GM23338 (cell line): ENCODE measurements around the gene MTA1. TPM values are rescaled to one million over a fixed set of nuclear protein-coding genes. Genes with fewer than 3 reads are reported as not detected.

ENCODE experiments used
- ATAC-seq: fragments of 200-7000 bp; cut with Tn5 transposase; 3 replicates; pipeline ENCODE4 v1.9.1; 2020
- DNase-seq: peaks from one replicate; pipeline ENCODE4 v3.0.0-alpha.2; 2015; ENCODE audit warnings: low spot score
- H2AFZ ChIP-seq: fragments of 200-600 bp; sonication (generic); 2 replicates; pipeline ENCODE4 v1.8.0; 2016; ENCODE audit warnings: antibody characterized with exemption, mild to moderate bottlenecking, moderate library complexity
- H3F3A ChIP-seq: fragments of 200-600 bp; sonication (generic); replicated peaks from 2 replicates; pipeline ENCODE4 v1.8.0; 2017; ENCODE audit warnings: antibody characterized with exemption, mixed run types, low read depth
- H3K27ac ChIP-seq: fragments of 200-600 bp; sonication (generic); 2 replicates; pipeline ENCODE4 v1.6.1; 2016; ENCODE audit warnings: low read depth
- H3K27me3 ChIP-seq: fragments of 200-600 bp; sonication (generic); 2 replicates; pipeline ENCODE4 v1.8.0; 2016; ENCODE audit warnings: mild to moderate bottlenecking, mixed run types, moderate library complexity; ENCODE audit not compliant: insufficient read depth
- H3K36me3 ChIP-seq: fragments of 200-600 bp; sonication (generic); 2 replicates; pipeline ENCODE4 v1.8.0; 2016; ENCODE audit warnings: mild to moderate bottlenecking; ENCODE audit not compliant: insufficient read depth
- H3K4me1 ChIP-seq: fragments of 200-600 bp; sonication (generic); 2 replicates; pipeline ENCODE4 v1.8.0; 2016; ENCODE audit warnings: mild to moderate bottlenecking, moderate library complexity; ENCODE audit not compliant: insufficient read depth
- H3K4me2 ChIP-seq: fragments of 200-600 bp; sonication (generic); 2 replicates; pipeline ENCODE4 v1.7.1; 2017; ENCODE audit warnings: mixed run types
- H3K4me3 ChIP-seq: fragments of 200-600 bp; sonication (generic); 2 replicates; pipeline ENCODE4 v1.6.1; 2016; ENCODE audit warnings: mixed run types
- H3K79me2 ChIP-seq: fragments of 200-600 bp; sonication (generic); replicated peaks from 2 replicates; pipeline ENCODE4 v1.8.0; 2017; ENCODE audit warnings: mild to moderate bottlenecking; ENCODE audit not compliant: insufficient read depth
- H3K9me2 ChIP-seq: fragments of 200-600 bp; sonication (generic); 2 replicates; pipeline ENCODE4 v1.8.0; 2017; ENCODE audit not compliant: insufficient read depth
- H4K20me1 ChIP-seq: fragments of 200-600 bp; sonication (generic); replicated peaks from 2 replicates; pipeline ENCODE4 v1.8.0; 2017; ENCODE audit warnings: mild to moderate bottlenecking; ENCODE audit not compliant: insufficient read depth
- H3K27ac Mint-ChIP-seq: 2 replicates; pipeline ENCODE4 v1.8.0; 2020; ENCODE audit warnings: inconsistent platforms, mild to moderate bottlenecking, moderate library complexity, mixed read lengths
- H3K27me3 Mint-ChIP-seq: 3 replicates; pipeline ENCODE4 v1.8.0; 2022; ENCODE audit warnings: low read depth, mild to moderate bottlenecking, moderate library complexity, mixed read lengths, inconsistent platforms; ENCODE audit not compliant: insufficient read depth, poor library complexity
- H3K36me3 Mint-ChIP-seq: 3 replicates; pipeline ENCODE4 v1.8.0; 2021; ENCODE audit warnings: low read depth, mild to moderate bottlenecking, inconsistent platforms, moderate library complexity, mixed read lengths
- H3K4me1 Mint-ChIP-seq: 3 replicates; pipeline ENCODE4 v1.8.0; 2020; ENCODE audit warnings: mild to moderate bottlenecking, inconsistent platforms, mixed read lengths
- H3K4me3 Mint-ChIP-seq: 3 replicates; pipeline ENCODE4 v1.8.0; 2021; ENCODE audit warnings: moderate library complexity, mild to moderate bottlenecking, inconsistent platforms, mixed read lengths
- H3K9me3 Mint-ChIP-seq: 3 replicates; pipeline ENCODE4 v1.8.0; 2020; ENCODE audit warnings: moderate library complexity, mild to moderate bottlenecking, inconsistent platforms, mixed read lengths
- CREB1 ChIP-seq: fragments of 250-450 bp; sonication (Bioruptor Pico); IDR thresholded peaks from 2 replicates; pipeline ENCODE4 v1.5.0; 2020; ENCODE audit warnings: low read depth, mild to moderate bottlenecking, moderate library complexity
- ETS1 ChIP-seq: IDR thresholded peaks from 2 replicates; pipeline ENCODE4 v1.6.1; 2016; ENCODE audit warnings: antibody characterized with exemption
- EZH2 ChIP-seq: fragments of 200-600 bp; sonication (generic); IDR thresholded peaks from one replicate; pipeline ENCODE4 v1.8.0; 2017; ENCODE audit warnings: antibody characterized with exemption, mild to moderate bottlenecking, low read depth; ENCODE audit not compliant: unreplicated experiment
- JUNB ChIP-seq: IDR thresholded peaks from one replicate; pipeline ENCODE4 v1.6.1; 2016; ENCODE audit warnings: antibody characterized with exemption; ENCODE audit not compliant: unreplicated experiment
- REST ChIP-seq: IDR thresholded peaks from one replicate; pipeline ENCODE4 v1.6.1; 2018; ENCODE audit warnings: antibody characterized with exemption; ENCODE audit not compliant: unreplicated experiment
- STAT1 ChIP-seq: IDR thresholded peaks from one replicate; pipeline ENCODE4 v1.6.1; 2016; ENCODE audit warnings: antibody characterized with exemption; ENCODE audit not compliant: unreplicated experiment
- ZNF114 ChIP-seq: fragments of 250-450 bp; sonication (Bioruptor Pico); IDR thresholded peaks from 2 replicates; pipeline ENCODE4 v1.5.0; 2020; ENCODE audit warnings: mild to moderate bottlenecking, moderate library complexity
- ZNF462 ChIP-seq: fragments of 250-450 bp; sonication (Bioruptor Pico); IDR thresholded peaks from 2 replicates; pipeline ENCODE4 v1.5.0; 2020; ENCODE audit warnings: mild to moderate bottlenecking, moderate library complexity
- polyA plus RNA-seq: library from polyadenylated mRNA; unstranded; fragments of >200 nt; fragmentation: Nextera tagmentation; extraction: Ambion mirVana; gene quantifications from 2 replicates; pipeline ENCODE4 v1.2.1, GENCODE V29; 2016
- total RNA-seq: library from RNA; depleted of rRNA; stranded (reverse); fragments of >200 nt; shearing (Covaris generic); gene quantifications from 2 replicates; pipeline ENCODE4 v1.2.3, GENCODE V29; 2014

The MTA1 gene
- total and polyA plus RNA-seq, 2 experiments from 2014 or later, result 53.3 to 126 TPM

GRCh38 chr14:105468621-105469241 is 49.1 kb downstream of the MTA1 start:
- Histone ChIP-seq H3K79me2 (no peaks in the 10 kb centered on the region), H3K36me3 (no peaks in the 10 kb centered on the region; the same call in 1 of the 2 replicates), H3K4me2 (no peak overlapping the region), H2AFZ (no peak overlapping the region), H3F3A (peaks cover 5% of the 10 kb centered on the region; the same call in 1 of the 2 replicates), H3K4me1 (peaks cover 9% of the 10 kb centered on the region; the same call in 1 of the 2 replicates), H3K27me3 (no peaks in the 10 kb centered on the region), H3K9me2 (no peaks in the 10 kb centered on the region), H4K20me1 (no peaks in the 10 kb centered on the region; the same call in 1 of the 2 replicates), H3K4me3 (no peak overlapping the region), H3K27ac (0 out of 2 replicates have a peak overlapping the region, but pooled peaks have one; percentile 19)
- DNase-seq, result no peak
- Mint-ChIP-seq H3K36me3 (peaks cover 11% of the 10 kb centered on the region; the same call in 2 of the 3 replicates), H3K4me1 (peaks cover 5% of the 10 kb centered on the region), H3K27ac (no peak overlapping the region), H3K9me3 (no peaks in the 10 kb centered on the region), H3K4me3 (no peak overlapping the region), H3K27me3 (peaks cover 15% of the 10 kb centered on the region)
- ATAC-seq, result no peak
- TF ChIP-seq CREB1 (CRISPR knock-in tag), result no peak
- no peak for TF ChIP-seq JUNB
- no peak for TF ChIP-seq ZNF114
- no peak for TF ChIP-seq ZNF462 (CRISPR knock-in tag)
- no peak for TF ChIP-seq EZH2
- no peak for TF ChIP-seq REST
- TF ChIP-seq ETS1, result no peak
- no peak for TF ChIP-seq STAT1
